PC-9 (cell line): ENCODE measurements around the gene TTI1.

ENCODE experiments used
- EZH2 ChIP-seq: fragments of 200-600 bp; sonication (generic); IDR thresholded peaks from 2 replicates; pipeline ENCODE4 v1.8.0; 2017; ENCODE audit warnings: antibody characterized with exemption, low read depth
- TF ChIP-seq, protein P1 (sequence below): fragments of 200-600 bp; sonication (generic); conservative IDR thresholded peaks from 2 replicates; pipeline ENCODE4 v1.6.1; 2017; ENCODE audit warnings: mixed run types, antibody characterized with exemption, mild to moderate bottlenecking, moderate library complexity

DNA sequence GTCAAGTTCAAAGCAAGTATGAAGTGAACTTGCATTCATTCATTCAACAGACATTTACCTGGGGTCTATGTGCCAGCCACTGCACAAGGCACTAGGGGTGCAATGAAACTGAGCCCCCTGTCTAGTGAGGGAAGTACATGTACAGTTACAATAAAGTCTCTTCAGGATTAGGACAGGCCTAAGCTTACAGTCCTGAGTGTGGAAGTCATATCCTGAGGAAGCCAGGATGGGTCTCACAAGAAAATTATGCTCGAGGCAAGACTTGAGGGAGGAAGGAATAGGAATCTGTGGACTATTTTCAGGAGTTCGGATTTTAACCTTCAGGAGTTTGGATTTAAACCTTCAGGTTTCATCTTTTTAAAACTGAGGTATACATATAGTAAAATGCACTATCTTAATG lies 19.4 kb downstream of the TTI1 start:
- TF ChIP-seq, protein P1, sequence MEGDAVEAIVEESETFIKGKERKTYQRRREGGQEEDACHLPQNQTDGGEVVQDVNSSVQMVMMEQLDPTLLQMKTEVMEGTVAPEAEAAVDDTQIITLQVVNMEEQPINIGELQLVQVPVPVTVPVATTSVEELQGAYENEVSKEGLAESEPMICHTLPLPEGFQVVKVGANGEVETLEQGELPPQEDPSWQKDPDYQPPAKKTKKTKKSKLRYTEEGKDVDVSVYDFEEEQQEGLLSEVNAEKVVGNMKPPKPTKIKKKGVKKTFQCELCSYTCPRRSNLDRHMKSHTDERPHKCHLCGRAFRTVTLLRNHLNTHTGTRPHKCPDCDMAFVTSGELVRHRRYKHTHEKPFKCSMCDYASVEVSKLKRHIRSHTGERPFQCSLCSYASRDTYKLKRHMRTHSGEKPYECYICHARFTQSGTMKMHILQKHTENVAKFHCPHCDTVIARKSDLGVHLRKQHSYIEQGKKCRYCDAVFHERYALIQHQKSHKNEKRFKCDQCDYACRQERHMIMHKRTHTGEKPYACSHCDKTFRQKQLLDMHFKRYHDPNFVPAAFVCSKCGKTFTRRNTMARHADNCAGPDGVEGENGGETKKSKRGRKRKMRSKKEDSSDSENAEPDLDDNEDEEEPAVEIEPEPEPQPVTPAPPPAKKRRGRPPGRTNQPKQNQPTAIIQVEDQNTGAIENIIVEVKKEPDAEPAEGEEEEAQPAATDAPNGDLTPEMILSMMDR: no peak
- no peak for TF ChIP-seq EZH2
